Measurements from ENCODE around the gene TMEM44.

Gene TMEM44

DNA sequence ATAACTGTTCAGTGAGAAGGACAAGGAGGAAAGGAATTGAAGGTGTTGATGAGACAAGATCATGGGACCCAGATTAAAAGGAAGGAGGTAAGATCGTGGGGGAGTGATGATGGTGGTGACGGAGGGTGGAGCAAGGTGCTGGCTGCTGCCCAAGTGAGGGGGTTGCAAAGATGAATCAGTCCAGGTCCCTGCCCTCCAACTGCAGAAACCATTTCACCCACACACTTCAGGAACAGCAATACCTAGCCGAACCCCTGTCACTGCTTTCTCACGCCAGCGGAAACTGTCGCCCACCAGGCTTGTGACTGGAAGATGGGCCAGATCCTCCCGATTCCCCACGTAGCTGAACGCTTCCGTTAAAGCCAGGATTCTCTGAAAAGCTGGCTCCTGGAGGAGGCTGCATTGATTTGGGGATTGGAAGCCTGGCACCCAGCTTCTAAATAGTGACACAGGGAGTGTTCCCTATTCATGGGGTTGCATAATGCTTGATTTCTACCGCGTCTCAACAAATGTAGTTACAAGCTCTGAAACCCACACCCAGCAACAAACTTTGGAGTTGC lies 41.9 kb upstream of the TMEM44 start:
- no peak overlapping the region for H3K27ac ChIP-seq (ENCODE audit: extremely low read depth, low read depth, low read length)
- POLR2A ChIA-PET = interaction anchor here (0.6 kb wide), 1 partner anchor 148 kb away, joined by 5 read pairs; no protein-coding TSS in a partner anchor
- no peaks in the 10 kb centered on the region for H3K4me1 ChIP-seq (ENCODE audit: control insufficient read depth, insufficient read depth, low read length)
- CTCF ChIA-PET = interaction anchor here (0.6 kb wide), 2 partner anchors 360 to 438 kb away, joined by 3 to 5 read pairs; no protein-coding TSS in a partner anchor
- no peaks in the 10 kb centered on the region for H3K36me3 ChIP-seq (ENCODE audit: control insufficient read depth in 2 of 2, insufficient read depth in 1 of 2, low read length in 2 of 2)
- H3K9me3 ChIP-seq (ENCODE audit: control insufficient read depth, insufficient read depth, low read depth, low read length) = no peaks in the 10 kb centered on the region
- H3K4me3 ChIP-seq (ENCODE audit: low read depth, low read length) = no peak overlapping the region
- TF ChIP-seq EGR2 (tag by site-specific recombination; IDR thresholded peaks at IDR 0.05; ENCODE audit: low read depth) (peak; percentile 94), KLF10 (tag by site-specific recombination; IDR thresholded peaks at IDR 0.05) (no peak), ZNF48 (tag by site-specific recombination; IDR thresholded peaks at IDR 0.05) (no peak), ZFP41 (tag by site-specific recombination; IDR thresholded peaks at IDR 0.05; ENCODE audit: borderline replicate concordance) (no peak), ZNF529 (tag by site-specific recombination; IDR thresholded peaks at IDR 0.05; ENCODE audit: insufficient replicate concordance) (no peak), ZNF23 (tag by site-specific recombination; IDR thresholded peaks at IDR 0.05; ENCODE audit: borderline replicate concordance) (no peak), GLIS2 (tag by site-specific recombination; IDR thresholded peaks at IDR 0.05) (0 out of 2 replicates have a peak, but pooled peaks have one; percentile 27), ZNF791 (tag by site-specific recombination; IDR thresholded peaks at IDR 0.05) (no peak), ZNF391 (tag by site-specific recombination; IDR thresholded peaks at IDR 0.05; ENCODE audit: borderline replicate concordance, low read depth) (no peak), PRDM1 (tag by site-specific recombination; IDR thresholded peaks at IDR 0.05) (peak; percentile 40; the same call in 1 of the 2 replicates), ZNF626 (tag by site-specific recombination; IDR thresholded peaks at IDR 0.05) (no peak), ZNF280C (tag by site-specific recombination; IDR thresholded peaks at IDR 0.05) (no peak), AEBP2 (tag by site-specific recombination; IDR thresholded peaks at IDR 0.05; ENCODE audit: borderline replicate concordance) (no peak), ZIC2 (tag by site-specific recombination; IDR thresholded peaks at IDR 0.05) (no peak), ZNF302 (tag by site-specific recombination; IDR thresholded peaks at IDR 0.05; ENCODE audit: low read depth) (no peak), ZFHX2 (tag by site-specific recombination; conservative IDR thresholded peaks at IDR 0.05) (peak; percentile 95), ZBTB1 (tag by site-specific recombination; IDR thresholded peaks at IDR 0.05) (no peak)
- TF ChIP-seq, protein P1, sequence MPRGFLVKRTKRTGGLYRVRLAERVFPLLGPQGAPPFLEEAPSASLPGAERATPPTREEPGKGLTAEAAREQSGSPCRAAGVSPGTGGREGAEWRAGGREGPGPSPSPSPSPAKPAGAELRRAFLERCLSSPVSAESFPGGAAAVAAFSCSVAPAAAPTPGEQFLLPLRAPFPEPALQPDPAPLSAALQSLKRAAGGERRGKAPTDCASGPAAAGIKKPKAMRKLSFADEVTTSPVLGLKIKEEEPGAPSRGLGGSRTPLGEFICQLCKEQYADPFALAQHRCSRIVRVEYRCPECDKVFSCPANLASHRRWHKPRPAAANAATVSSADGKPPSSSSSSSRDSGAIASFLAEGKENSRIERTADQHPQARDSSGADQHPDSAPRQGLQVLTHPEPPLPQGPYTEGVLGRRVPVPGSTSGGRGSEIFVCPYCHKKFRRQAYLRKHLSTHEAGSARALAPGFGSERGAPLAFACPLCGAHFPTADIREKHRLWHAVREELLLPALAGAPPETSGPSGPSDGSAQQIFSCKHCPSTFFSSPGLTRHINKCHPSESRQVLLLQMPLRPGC (tag by site-specific recombination; IDR thresholded peaks at IDR 0.05) = no peak

DNA sequence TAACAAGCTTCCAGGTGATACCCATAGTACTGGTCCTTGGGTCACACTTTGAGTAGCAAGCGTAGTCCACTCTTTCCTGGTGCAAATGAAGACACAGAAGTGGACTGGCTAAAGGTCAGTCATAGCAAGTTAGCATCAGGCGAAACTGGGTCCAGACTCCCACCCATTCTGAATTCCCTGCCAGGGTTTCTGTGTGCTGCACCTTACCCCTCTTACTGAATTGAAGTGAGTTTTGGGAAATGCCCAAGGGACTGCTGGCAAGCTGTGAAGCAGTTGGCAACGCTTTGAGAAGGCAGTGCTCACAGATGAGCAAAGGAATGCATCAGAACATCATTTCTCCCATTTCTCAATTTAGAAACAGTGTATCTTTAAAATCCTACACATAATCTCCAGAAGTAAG lies 40.5 kb upstream of the TMEM44 start:
- ChIA-PET CTCF (interaction anchor here (1.0 to 4.6 kb wide), 2 partner anchors 9 to 433 kb away, joined by 3 to 32 read pairs; no protein-coding TSS in a partner anchor), POLR2A (no interaction called here)
- Histone ChIP-seq H3K4me1 (ENCODE audit: control insufficient read depth, insufficient read depth, low read length) (no peaks in the 10 kb centered on the region), H3K9me3 (ENCODE audit: control insufficient read depth, insufficient read depth, low read depth, low read length) (no peaks in the 10 kb centered on the region), H3K4me3 (ENCODE audit: low read depth, low read length) (no peak overlapping the region), H3K27ac (ENCODE audit: extremely low read depth, low read depth, low read length) (no peak overlapping the region), H3K36me3 (ENCODE audit: control insufficient read depth in 2 of 2, insufficient read depth in 1 of 2, low read length in 2 of 2) (peaks cover 0 to 13% of the 10 kb centered on the region in 2 experiments; a peak in 2 of 3 replicates)
- no peak for TF ChIP-seq ZNF701 (tag by site-specific recombination; IDR thresholded peaks at IDR 0.05)
- no peak for TF ChIP-seq ZNF121 (tag by site-specific recombination; IDR thresholded peaks at IDR 0.05)
- no peak for TF ChIP-seq ZNF18 (tag by site-specific recombination; IDR thresholded peaks at IDR 0.05)
- TF ChIP-seq OVOL3 (tag by site-specific recombination; IDR thresholded peaks at IDR 0.05) = no peak

All from HEK293 (cell line).